Ascending aorta (tissue), 2 donors: ENCODE data around the gene APCDD1L. TPM values are rescaled to one million over a fixed set of nuclear protein-coding genes. Genes with fewer than 3 reads are reported as not detected.

ENCODE experiments used
- DNase-seq, 2 donors: peaks; one replicate each; pipeline ENCODE4 v3.0.0-alpha.2; 2019; ENCODE audit warnings: low spot score in 2 of 2
- H3K27ac ChIP-seq, 2 donors: fragments of 200-600 bp; sonication (generic); one replicate each; pipeline ENCODE4 v1.5.1; 2016 to 2017; ENCODE audit warnings: mild to moderate bottlenecking in 1 of 2
- H3K27me3 ChIP-seq: fragments of 200-600 bp; sonication (generic); one replicate; pipeline ENCODE4 v1.5.1; 2017
- H3K36me3 ChIP-seq, 2 donors: fragments of 200-600 bp; sonication (generic); one replicate each; pipeline ENCODE4 v1.5.1; 2016
- H3K4me1 ChIP-seq, 2 donors: fragments of 200-600 bp; sonication (generic); one replicate each; pipeline ENCODE4 v1.5.1; 2016 to 2017; ENCODE audit warnings: mild to moderate bottlenecking in 1 of 2
- H3K4me3 ChIP-seq, 2 donors: fragments of 200-600 bp; sonication (generic); one replicate each; pipeline ENCODE4 v1.5.1; 2016 to 2017; ENCODE audit warnings: mild to moderate bottlenecking in 1 of 2
- H3K9me3 ChIP-seq, 2 donors: fragments of 200-600 bp; sonication (generic); one replicate each; pipeline ENCODE4 v1.5.1; 2016
- CTCF ChIP-seq, 3 experiments: fragments of 200-600 bp in 2 of 3; fragments of 450-650 bp in 1 of 3; sonication (generic) in 2 of 3; IDR thresholded peaks; one replicate each; pipeline ENCODE4 v1.5.1; 2016 to 2019; ENCODE audit warnings: antibody characterized with exemption in 3 of 3, mild to moderate bottlenecking in 1 of 3, moderate library complexity in 1 of 3
- intact Hi-C: fragments of 100-400 bp; cut with DNase I; formaldehyde crosslinking; loops from one replicate; pipeline ENCODE4 v1.15.1; 2023
- total RNA-seq: library from RNA; depleted of rRNA; stranded (reverse); fragments of >200 nt; gene quantifications from one replicate; pipeline ENCODE4 v1.1.0, GENCODE V29; 2016

APCDD1L gene
- total RNA-seq, 1 donor from 2014 or later, result 2.1 TPM

- Histone ChIP-seq H3K4me3 (no peak overlapping the region), H3K27me3 (no peaks in the 10 kb centered on the region), H3K36me3 (peaks cover 10 to 11% of the 10 kb centered on the region in 2 donors), H3K4me1 (peaks cover 0 to 6% of the 10 kb centered on the region in 2 donors), H3K27ac (no peak overlapping the region), H3K9me3 (no peaks in the 10 kb centered on the region)
- DNase-seq, result no peak
- intact Hi-C loops, result no loop called here
- TF ChIP-seq CTCF (IDR thresholded peaks at IDR 0.05), result no peak
Measured at GRCh38 chr20:58434326-58434725, 80.9 kb downstream of the APCDD1L start.

GRCh38 chr20:58433759-58434158, 81.4 kb downstream of the APCDD1L start:
- no peak for DNase-seq
- Histone ChIP-seq H3K36me3 (peaks cover 8 to 11% of the 10 kb centered on the region in 2 donors), H3K9me3 (no peaks in the 10 kb centered on the region), H3K27ac (no peak overlapping the region), H3K4me3 (no peak overlapping the region), H3K27me3 (no peaks in the 10 kb centered on the region), H3K4me1 (peaks cover 0 to 6% of the 10 kb centered on the region in 2 donors)
- no peak for TF ChIP-seq CTCF (IDR thresholded peaks at IDR 0.05)
- intact Hi-C loops, result no loop called here

- H3K27ac ChIP-seq, result no peak overlapping the region
- intact Hi-C loops, result no loop called here
Measured at GRCh38 chr20:58433029-58433647, 82.1 kb downstream of the APCDD1L start.

GRCh38 chr20:58432186-58432954, 82.8 kb downstream of the APCDD1L start:
- Histone ChIP-seq H3K36me3 (peaks cover 2 to 5% of the 10 kb centered on the region in 2 donors), H3K4me1 (peaks cover 0 to 6% of the 10 kb centered on the region in 2 donors), H3K4me3 (no peak overlapping the region), H3K27me3 (no peaks in the 10 kb centered on the region), H3K27ac (no peak overlapping the region), H3K9me3 (no peaks in the 10 kb centered on the region)
- DNase-seq, result no peak
- TF ChIP-seq CTCF (IDR thresholded peaks at IDR 0.05), result no peak
- intact Hi-C loops, result no loop called here

More at GRCh38 chr20:58433029-58433647, 82.1 kb downstream of the APCDD1L start:
- H3K27me3 ChIP-seq, result no peaks in the 10 kb centered on the region
- no peak for TF ChIP-seq CTCF (IDR thresholded peaks at IDR 0.05)
- peaks cover 4 to 12% of the 10 kb centered on the region in 2 donors for H3K36me3 ChIP-seq
- peaks cover 0 to 6% of the 10 kb centered on the region in 2 donors for H3K4me1 ChIP-seq
- DNase-seq, result no peak
- H3K9me3 ChIP-seq, result no peaks in the 10 kb centered on the region
- no peak overlapping the region for H3K4me3 ChIP-seq

GRCh38 chr20:58431134-58431533, 84.1 kb downstream of the APCDD1L start:
- no peak overlapping the region for H3K27ac ChIP-seq

More at GRCh38 chr20:58431134-58431533, 84.1 kb downstream of the APCDD1L start:
- H3K36me3 ChIP-seq, result peaks cover 2 to 9% of the 10 kb centered on the region in 2 donors
- DNase-seq, result no peak
- TF ChIP-seq CTCF (IDR thresholded peaks at IDR 0.05), result no peak
- H3K9me3 ChIP-seq, result no peaks in the 10 kb centered on the region
- intact Hi-C loops, result no loop called here
- no peak overlapping the region for H3K4me3 ChIP-seq
- no peaks in the 10 kb centered on the region for H3K27me3 ChIP-seq
- peaks cover 0 to 6% of the 10 kb centered on the region in 2 donors for H3K4me1 ChIP-seq
